IPS-NIHi7 (cell line): ENCODE data around the gene DRD3.
A peak's percentile ranks its signal among the peaks of the same experiment; 100 is the strongest.

ENCODE experiments used
- DNase-seq: peaks from one replicate; pipeline ENCODE4 v3.0.0; 2012; ENCODE audit warnings: mixed read lengths; ENCODE audit errors: extremely low spot score

DRD3 gene

DNA sequence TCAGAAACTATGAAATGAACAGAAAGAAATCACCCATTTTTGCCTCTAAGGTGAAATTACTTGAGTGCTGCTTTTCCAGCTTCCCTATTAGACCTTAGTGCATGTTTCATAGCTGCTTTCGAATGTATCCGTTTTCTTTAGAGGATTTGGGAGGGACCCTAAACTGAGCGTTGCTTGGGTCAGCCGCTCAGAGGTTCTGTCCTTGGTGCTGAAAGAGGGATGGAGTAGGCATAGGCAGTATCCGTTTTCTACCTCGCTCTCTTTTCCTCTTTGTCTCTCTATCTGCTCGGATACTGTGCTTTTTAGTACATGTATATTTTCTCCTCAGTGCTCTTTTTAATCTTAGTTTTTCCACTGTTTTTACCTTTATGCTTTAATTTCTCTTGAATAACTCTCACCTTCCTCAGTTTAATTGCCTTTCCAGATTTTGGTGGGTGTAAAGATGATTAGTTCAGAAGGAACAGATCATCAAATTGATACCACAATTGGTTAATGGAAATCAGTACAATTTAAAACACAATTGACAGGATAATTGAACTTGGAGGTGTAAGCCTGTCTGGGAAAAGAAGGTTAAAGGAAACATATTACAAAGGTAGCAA, at the start of gene DRD3:
Gene DRD3, minus strand, starts transcription at position 283 of the 599 bp plus-strand sequence. CDS start 7,060 bp downstream, outside the sequence.
- DNase-seq = peak; percentile 74

GRCh38 chr3:114227076-114227475, 48.2 kb upstream of the DRD3 start:
- DNase-seq = no peak

- no peak for DNase-seq
Measured at GRCh38 chr3:114226313-114226712, 47.5 kb upstream of the DRD3 start.

DNA sequence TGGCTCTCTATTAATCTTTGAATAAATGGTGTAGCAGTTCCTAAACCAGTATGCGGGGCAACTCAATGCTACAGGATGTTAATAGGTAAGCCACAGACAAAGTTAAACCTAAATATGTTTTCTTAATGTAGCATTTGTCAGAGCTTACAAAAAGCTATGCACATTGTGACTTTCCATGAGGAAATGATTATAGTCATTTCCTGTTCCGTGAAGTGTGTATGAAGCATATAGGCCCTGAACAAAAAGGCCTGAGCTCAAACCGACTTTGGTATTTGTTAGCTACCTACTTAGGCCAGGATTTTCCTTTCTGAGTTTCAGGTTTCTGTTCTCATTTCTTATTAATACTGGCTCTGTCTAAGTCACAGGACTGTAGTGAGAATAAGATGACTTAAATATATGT, 44.3 kb upstream of the DRD3 start:
- no peak for DNase-seq

- no peak for DNase-seq
Measured at GRCh38 chr3:114221881-114222264, 43.0 kb upstream of the DRD3 start.

- no peak for DNase-seq
Measured at GRCh38 chr3:114221165-114221880, 42.5 kb upstream of the DRD3 start.

DNA sequence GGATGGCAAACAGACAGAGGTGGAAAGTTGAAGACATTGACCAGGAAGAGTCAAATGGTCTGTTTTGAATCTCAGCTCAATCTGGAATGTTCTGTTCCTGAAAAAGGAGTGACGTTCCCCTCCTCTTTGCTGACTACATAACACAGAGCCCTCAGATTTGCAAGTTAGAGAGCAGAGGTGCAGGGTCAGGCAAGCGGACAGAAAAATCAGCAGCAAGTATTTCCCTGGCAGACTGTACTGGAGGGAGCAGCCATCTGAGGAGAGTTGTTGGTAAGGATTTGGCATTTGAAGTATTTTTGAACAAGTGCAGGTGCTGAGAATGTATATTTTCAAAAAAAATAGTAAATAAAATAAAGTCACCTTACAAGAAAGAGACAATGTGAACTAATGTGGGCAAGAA, 40.9 kb upstream of the DRD3 start:
- no peak for DNase-seq

- no peak for DNase-seq
Measured at GRCh38 chr3:114218578-114219185, 39.8 kb upstream of the DRD3 start.

DNA sequence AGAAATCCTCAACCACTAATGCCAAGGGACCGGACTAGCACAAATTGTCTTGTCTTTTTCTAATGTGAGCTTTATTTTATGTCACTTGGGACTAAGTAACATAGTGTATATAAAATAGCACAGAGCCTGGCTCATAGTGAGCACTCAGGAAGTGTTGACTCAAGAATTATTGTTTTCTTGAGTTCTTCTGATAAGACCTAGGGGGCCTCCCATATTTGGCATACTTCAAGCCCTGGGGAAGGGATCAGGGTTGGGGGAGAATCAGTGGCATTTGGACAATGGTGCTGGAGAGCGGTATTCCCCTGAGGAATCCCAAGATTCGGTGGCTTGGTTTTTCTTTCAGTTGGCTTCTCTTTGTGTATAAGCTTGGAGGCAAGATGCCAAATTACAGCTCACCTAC, 39.2 kb upstream of the DRD3 start:
- no peak for DNase-seq

- DNase-seq = no peak
Measured at GRCh38 chr3:114217266-114217665, 38.4 kb upstream of the DRD3 start.

DNA sequence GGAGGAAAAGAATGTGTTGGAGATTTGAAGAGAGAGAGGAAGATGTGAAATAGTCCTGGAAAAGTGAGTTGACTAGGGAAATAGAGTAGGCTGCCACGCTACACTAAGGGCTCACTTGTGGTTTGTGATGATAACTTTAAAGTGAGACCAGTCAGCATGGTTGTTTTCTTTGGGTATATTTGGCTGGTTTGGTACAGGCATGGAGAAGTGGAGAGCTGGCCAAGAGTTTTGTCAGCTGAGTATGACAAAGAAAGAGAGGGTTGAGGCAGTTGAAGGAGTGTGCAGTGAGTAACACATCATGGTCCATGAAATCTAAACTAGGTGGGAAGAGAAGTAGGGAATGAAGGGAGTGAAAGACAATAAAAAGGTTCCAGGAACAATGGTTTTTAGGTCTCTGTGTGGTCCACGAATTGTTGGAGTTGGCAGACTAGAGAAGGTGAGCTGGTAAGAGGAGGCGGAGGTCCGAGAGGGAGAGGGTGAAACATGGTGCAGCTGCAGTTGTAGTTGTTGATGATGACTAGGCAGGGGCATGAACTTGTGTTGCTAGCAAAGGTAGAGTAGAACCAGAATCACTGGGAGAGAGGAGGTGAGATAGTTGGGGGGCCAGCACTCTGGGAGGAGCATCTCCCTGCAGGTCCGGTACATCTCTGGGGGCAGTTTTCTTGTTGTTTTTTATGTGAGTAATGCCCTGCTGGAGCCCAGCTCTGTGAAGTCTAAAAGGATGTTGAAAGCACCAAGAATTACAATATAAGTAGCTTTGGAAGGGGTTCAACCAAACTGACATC, 37.5 kb upstream of the DRD3 start:
- DNase-seq = no peak

DNA sequence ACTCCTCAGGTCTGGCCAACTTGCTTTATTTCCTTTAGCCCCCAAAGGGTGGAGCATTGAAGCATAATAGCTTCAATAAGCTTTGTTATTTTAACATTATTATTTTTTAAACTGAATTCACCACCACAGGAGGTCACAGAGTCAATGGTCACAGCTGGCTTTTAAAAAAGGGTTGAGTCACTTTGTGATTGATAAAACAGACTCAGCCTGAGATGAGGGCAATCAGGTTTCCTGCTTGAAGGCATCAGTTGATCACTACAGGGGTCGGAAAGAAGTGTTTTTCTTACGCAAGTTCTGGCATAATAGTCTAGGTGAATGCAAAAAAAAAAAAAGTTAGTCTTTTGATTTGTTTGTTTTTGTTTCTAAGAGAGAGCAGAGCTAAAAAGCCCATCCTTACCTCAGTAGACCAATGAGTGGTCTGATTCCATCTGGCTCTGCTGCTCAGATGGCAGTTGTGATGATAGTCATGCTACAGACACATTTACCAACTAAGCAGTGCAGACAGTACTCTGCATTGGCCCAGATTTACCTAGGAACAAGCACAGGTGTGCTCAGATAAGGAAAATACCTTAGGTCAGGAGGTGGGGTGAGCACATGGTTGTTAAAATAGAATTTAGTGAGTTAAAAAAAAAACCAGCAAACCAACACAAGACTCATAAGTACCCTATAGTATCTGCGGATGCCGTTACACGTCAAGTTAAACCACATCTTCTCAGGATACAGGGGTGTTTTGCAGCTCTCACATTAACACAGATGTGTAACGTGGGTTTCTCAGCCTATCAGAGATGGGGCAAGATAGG, 35.9 kb upstream of the DRD3 start:
- DNase-seq = no peak

DNA sequence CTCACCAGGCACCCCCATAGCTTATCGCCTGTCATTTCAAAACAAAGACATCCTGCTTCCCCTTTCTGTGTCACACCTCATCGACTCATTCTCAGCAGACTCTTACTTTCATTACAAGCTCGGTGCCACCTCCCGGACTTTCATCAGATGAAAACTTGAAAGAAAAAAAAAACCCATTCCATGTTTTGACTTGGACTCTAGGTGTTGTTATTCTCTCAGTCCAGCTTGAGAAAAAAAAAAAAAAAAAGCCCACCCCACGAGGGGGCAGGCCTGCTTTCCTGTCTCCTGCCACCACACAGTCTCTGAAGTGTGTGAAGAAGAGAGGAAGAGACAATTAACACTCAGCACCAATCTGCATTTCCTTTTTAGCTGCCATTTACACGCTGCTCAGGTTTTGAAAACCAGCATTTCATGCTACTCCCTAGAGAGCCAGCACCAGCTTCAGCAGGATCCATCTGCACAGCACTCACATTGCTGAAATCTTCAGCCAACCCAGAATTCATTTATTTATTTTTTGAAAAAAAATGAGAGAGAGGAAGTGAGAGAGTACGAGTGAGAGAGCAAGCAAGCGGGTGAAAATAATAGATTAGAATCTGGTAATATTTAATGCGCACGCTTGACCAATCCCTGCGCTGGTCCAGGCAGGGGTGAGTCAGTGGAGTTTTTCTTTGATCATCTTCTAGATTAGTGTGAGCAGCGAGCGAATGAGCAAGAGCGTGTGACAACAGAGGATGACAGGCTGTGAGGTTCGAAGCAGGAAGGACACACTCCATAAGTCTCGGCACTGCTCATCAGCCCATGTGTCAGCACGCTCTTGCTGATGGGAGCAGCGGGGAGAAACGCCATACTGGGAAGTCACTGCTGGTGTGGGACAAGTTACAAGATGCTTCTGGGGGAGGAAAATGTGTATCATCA, 35.0 kb upstream of the DRD3 start:
- peak; percentile 51 for DNase-seq

DNA sequence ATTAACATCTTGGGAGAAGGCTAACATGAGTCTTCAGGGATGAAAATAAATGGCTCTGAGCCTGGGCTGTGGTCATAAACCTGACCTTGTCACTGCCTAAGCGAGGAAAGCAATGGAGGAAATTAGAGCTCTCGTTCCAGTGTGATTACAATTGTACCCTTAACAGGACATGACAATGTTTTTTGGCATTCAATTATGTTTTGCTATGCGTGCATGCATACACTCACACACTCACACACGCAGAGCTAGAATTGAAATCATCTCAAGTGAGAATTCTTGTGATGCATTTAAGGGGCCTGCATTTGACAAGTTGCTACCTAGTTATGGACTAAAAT, 34.4 kb upstream of the DRD3 start:
- DNase-seq = no peak

DNA sequence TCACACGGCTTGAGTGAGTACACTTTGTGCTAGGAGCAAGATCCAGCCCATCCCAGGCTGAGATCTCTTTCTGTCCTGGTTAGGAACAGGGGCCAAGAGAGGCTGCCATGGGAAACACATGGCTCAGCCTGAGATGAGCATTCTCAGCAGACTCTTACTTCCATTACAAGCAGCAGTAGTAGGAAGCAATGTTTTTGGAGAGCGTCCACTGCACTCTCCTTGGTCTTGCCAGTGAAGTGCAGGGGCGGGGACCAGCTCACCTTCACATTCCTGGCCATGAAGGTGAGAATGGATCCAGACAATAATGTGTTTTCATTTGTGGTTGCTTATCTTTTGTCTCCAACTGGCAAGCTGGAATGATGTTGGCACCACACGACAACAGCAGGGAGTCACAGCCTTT, 33.8 kb upstream of the DRD3 start:
- DNase-seq = no peak

DNA sequence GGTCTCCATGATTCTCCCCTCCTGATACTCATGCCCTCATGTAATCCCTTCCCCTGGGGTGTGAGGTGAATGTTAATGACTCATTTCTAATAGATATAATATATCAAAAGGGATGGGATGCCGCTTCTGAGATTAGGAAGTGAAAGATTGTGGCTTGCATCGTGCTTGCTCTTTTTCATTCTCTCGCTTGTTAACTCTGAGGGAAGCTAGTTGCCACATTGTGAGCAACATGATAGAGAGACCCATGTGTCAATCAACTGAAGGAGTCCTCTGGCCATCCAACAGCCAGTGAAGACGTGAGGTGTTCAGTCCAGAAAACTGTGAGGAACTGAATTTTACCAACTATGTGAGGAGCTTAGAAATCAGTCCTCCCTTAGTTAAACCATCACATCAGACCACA, 28.9 kb upstream of the DRD3 start:
- no peak for DNase-seq

GRCh38 chr3:114206342-114206741, 27.5 kb upstream of the DRD3 start:
- no peak for DNase-seq

- DNase-seq = no peak
Measured at GRCh38 chr3:114205541-114205940, 26.7 kb upstream of the DRD3 start.

- no peak for DNase-seq
Measured at GRCh38 chr3:114194750-114195149, 15.9 kb upstream of the DRD3 start.

DNA sequence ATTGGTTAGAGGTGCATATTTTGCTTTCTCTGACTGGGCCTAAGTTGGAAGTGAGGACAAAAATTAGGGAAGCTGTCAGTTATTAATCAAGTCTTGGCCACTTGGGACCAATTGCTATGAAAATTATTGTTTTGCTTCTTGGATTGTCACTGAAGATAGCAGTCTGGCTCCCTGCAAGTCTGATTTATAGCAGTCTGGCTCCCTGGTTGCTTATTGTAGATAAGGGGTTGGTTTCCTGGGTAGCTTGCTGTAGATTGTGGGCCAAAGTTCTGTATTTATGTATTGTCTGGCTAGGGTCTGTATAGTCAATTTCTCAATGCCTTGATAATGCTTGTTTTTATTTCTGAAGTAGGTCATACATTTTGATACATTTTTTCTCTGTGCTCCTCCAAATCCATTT, 13.3 kb upstream of the DRD3 start:
- no peak for DNase-seq

DNA sequence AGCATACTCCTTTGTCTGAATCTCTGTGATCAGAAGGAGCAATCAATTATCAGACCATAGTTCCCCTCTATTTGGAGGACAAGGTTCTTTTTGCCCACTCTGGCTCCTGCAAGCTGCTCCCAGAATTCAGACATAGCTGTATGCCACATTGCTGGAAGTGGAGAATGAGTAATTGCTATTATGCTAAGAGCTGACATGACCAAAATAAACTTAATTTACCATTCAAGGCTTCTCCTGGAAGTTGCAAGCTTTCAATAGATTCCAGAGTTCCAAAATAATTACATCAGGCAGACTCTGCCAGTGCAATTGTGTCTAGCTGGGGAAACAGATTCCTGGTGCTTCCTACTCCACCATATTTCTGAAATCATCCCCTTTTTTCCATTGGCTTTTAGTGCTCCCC, 7.6 kb upstream of the DRD3 start:
- DNase-seq = no peak
